ENCODE data around the gene SRPK2. TPM values are rescaled to one million over a fixed set of nuclear protein-coding genes. Genes with fewer than 3 reads are reported as not detected.
"Not testable (repeated sequence)": the region's sequence is repeated elsewhere in the genome, so short reads cannot be mapped to it uniquely, and the experiment has no call there.

SRPK2 gene
- polyA plus RNA-seq, 4 donors, result 12.2 to 24.7 (median 14.1) TPM

GRCh38 chr7:105410774-105411173 lies 22.1 kb upstream of the SRPK2 start:
- H3K4me3 ChIP-seq (ENCODE audit: low read depth in 1 of 3, low read length in 3 of 3); H3K36me3 ChIP-seq (ENCODE audit: control insufficient read depth in 3 of 3, insufficient read depth in 2 of 3, low read depth in 1 of 3, low read length in 3 of 3); DNase-seq; FAIRE-seq; H3K9me3 ChIP-seq (ENCODE audit: control insufficient read depth in 2 of 2, insufficient read depth in 1 of 2, low read depth in 1 of 2, low read length in 1 of 2); H3K4me1 ChIP-seq (ENCODE audit: control insufficient read depth in 3 of 3, insufficient read depth in 2 of 3, low read depth in 1 of 3, low read length in 2 of 3); H3K27ac ChIP-seq (ENCODE audit: low read depth in 1 of 3, low read length in 2 of 3); H3K27me3 ChIP-seq (ENCODE audit: control insufficient read depth in 3 of 3, insufficient read depth in 3 of 3, low read length in 3 of 3): not testable (repeated sequence)
- WGBS, 3 donors, result 95 to 99% (median 98%) methylated on average over 18 to 36 of the region's 36 CpGs

GRCh38 chr7:105409775-105410174 lies 21.1 kb upstream of the SRPK2 start:
- FAIRE-seq; H3K4me3 ChIP-seq (ENCODE audit: low read depth in 1 of 3, low read length in 3 of 3): not testable (repeated sequence)
- 53 to 81% (median 75%) methylated on average over 1 to 2 of the region's 3 CpGs for WGBS, 3 donors

GRCh38 chr7:105408791-105409410 lies 20.2 kb upstream of the SRPK2 start:
- DNase-seq, result no peak
- 87 to 94% (median 88%) methylated on average over 5 of the region's 5 CpGs for WGBS, 3 donors
- H3K36me3 ChIP-seq (ENCODE audit: control insufficient read depth in 3 of 3, insufficient read depth in 2 of 3, low read depth in 1 of 3, low read length in 3 of 3), result no peaks in the 10 kb centered on the region
- no peak overlapping the region for H3K4me3 ChIP-seq (ENCODE audit: low read depth in 1 of 3, low read length in 3 of 3)
- H3K4me1 ChIP-seq (ENCODE audit: control insufficient read depth in 3 of 3, insufficient read depth in 2 of 3, low read depth in 1 of 3, low read length in 2 of 3), result no peaks in the 10 kb centered on the region
- H3K9me3 ChIP-seq (ENCODE audit: control insufficient read depth in 2 of 2, insufficient read depth in 1 of 2, low read depth in 1 of 2, low read length in 1 of 2), result no peaks in the 10 kb centered on the region
- no peak for FAIRE-seq
- no peaks in the 10 kb centered on the region for H3K27me3 ChIP-seq (ENCODE audit: control insufficient read depth in 3 of 3, insufficient read depth in 3 of 3, low read length in 3 of 3)
- no peak overlapping the region for H3K27ac ChIP-seq (ENCODE audit: low read depth in 1 of 3, low read length in 2 of 3)

More at GRCh38 chr7:105409775-105410174, 21.1 kb upstream of the SRPK2 start:
- H3K9me3 ChIP-seq (ENCODE audit: control insufficient read depth in 2 of 2, insufficient read depth in 1 of 2, low read depth in 1 of 2, low read length in 1 of 2); DNase-seq; H3K4me1 ChIP-seq (ENCODE audit: control insufficient read depth in 3 of 3, insufficient read depth in 2 of 3, low read depth in 1 of 3, low read length in 2 of 3); H3K36me3 ChIP-seq (ENCODE audit: control insufficient read depth in 3 of 3, insufficient read depth in 2 of 3, low read depth in 1 of 3, low read length in 3 of 3); H3K27ac ChIP-seq (ENCODE audit: low read depth in 1 of 3, low read length in 2 of 3); H3K27me3 ChIP-seq (ENCODE audit: control insufficient read depth in 3 of 3, insufficient read depth in 3 of 3, low read length in 3 of 3): not testable (repeated sequence)

- 87 to 97% (median 88%) methylated on average over 6 of the region's 6 CpGs for WGBS, 3 donors
- no peak overlapping the region for H3K27ac ChIP-seq (ENCODE audit: low read depth in 1 of 3, low read length in 2 of 3)
- H3K36me3 ChIP-seq (ENCODE audit: control insufficient read depth in 3 of 3, insufficient read depth in 2 of 3, low read depth in 1 of 3, low read length in 3 of 3), result no peaks in the 10 kb centered on the region
- no peaks in the 10 kb centered on the region for H3K9me3 ChIP-seq (ENCODE audit: control insufficient read depth in 2 of 2, insufficient read depth in 1 of 2, low read depth in 1 of 2, low read length in 1 of 2)
- H3K4me1 ChIP-seq (ENCODE audit: control insufficient read depth in 3 of 3, insufficient read depth in 2 of 3, low read depth in 1 of 3, low read length in 2 of 3), result peaks cover 0 to 2% (median 1%) of the 10 kb centered on the region in 3 donors
- DNase-seq, result no peak
- H3K4me3 ChIP-seq (ENCODE audit: low read depth in 1 of 3, low read length in 3 of 3), result no peak overlapping the region
- FAIRE-seq, result no peak
- no peaks in the 10 kb centered on the region for H3K27me3 ChIP-seq (ENCODE audit: control insufficient read depth in 3 of 3, insufficient read depth in 3 of 3, low read length in 3 of 3)
Observed at GRCh38 chr7:105403128-105403527, 14.4 kb upstream of the SRPK2 start.

DNA sequence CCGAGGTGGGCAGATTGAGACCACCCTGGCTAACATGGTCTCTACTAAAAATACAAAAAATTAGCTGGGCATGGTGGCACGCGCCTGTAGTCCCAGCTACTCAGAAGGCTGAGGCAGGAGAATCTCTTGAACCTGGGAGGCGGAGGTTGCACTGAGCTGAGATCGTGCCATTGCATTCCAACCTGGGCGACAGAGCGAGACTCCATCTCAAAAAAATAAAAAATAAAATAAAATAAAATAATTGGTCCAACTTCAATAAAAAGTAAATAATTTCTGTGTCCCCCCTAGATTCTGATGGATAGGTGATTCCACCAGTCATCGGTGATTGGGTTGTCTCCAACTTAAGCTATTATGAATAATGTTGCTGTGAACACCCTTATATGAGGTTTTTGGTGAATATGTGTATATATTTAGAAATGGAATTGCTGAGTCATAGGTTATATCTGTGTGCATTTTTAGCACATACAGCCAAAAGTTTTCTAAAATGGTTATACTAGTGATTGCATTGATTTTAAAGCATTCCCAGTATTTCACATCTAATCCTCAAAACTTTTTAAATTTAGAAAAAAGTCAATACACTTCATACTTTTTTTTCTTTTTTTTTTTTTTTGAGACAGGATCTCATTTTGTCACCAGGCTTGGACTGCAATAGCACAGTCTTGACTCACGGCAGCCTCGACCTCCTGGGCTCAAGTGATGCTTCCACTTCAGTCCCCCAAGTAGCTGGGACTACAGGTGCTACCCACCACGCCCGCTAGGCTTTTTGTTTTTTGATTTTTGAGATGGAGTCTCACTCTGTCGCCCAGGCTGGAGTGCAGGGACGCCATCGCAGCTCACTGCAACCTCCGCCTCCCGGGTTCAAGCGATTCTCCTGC lies 13.7 kb upstream of the SRPK2 start:
- Histone ChIP-seq H3K36me3 (ENCODE audit: control insufficient read depth in 3 of 3, insufficient read depth in 2 of 3, low read depth in 1 of 3, low read length in 3 of 3) (no peaks in the 10 kb centered on the region), H3K27ac (ENCODE audit: low read depth in 1 of 3, low read length in 2 of 3) (no peak overlapping the region), H3K9me3 (ENCODE audit: control insufficient read depth in 2 of 2, insufficient read depth in 1 of 2, low read depth in 1 of 2, low read length in 1 of 2) (no peaks in the 10 kb centered on the region), H3K4me1 (ENCODE audit: control insufficient read depth in 3 of 3, insufficient read depth in 2 of 3, low read depth in 1 of 3, low read length in 2 of 3) (peaks cover 0 to 2% (median 1%) of the 10 kb centered on the region in 3 donors), H3K4me3 (ENCODE audit: low read depth in 1 of 3, low read length in 3 of 3) (no peak overlapping the region), H3K27me3 (ENCODE audit: control insufficient read depth in 3 of 3, insufficient read depth in 3 of 3, low read length in 3 of 3) (no peaks in the 10 kb centered on the region)
- 94 to 95% (median 94%) methylated on average over 18 of the region's 18 CpGs for WGBS, 3 donors
- DNase-seq (no peak), FAIRE-seq (no peak)

- Histone ChIP-seq H3K4me1 (ENCODE audit: control insufficient read depth in 3 of 3, insufficient read depth in 2 of 3, low read depth in 1 of 3, low read length in 2 of 3) (peaks cover 0 to 2% (median 1%) of the 10 kb centered on the region in 3 donors), H3K9me3 (ENCODE audit: control insufficient read depth in 2 of 2, insufficient read depth in 1 of 2, low read depth in 1 of 2, low read length in 1 of 2) (no peaks in the 10 kb centered on the region), H3K36me3 (ENCODE audit: control insufficient read depth in 3 of 3, insufficient read depth in 2 of 3, low read depth in 1 of 3, low read length in 3 of 3) (no peaks in the 10 kb centered on the region), H3K4me3 (ENCODE audit: low read depth in 1 of 3, low read length in 3 of 3) (no peak overlapping the region), H3K27ac (ENCODE audit: low read depth in 1 of 3, low read length in 2 of 3) (no peak overlapping the region), H3K27me3 (ENCODE audit: control insufficient read depth in 3 of 3, insufficient read depth in 3 of 3, low read length in 3 of 3) (no peaks in the 10 kb centered on the region)
- WGBS, 3 donors, result 86 to 97% (median 95%) methylated on average over 3 of the region's 3 CpGs
- FAIRE-seq, result no peak
- DNase-seq, result no peak
Observed at GRCh38 chr7:105399043-105399725, 10.5 kb upstream of the SRPK2 start.

- no peaks in the 10 kb centered on the region for H3K36me3 ChIP-seq (ENCODE audit: control insufficient read depth in 3 of 3, insufficient read depth in 2 of 3, low read depth in 1 of 3, low read length in 3 of 3)
- no peak for DNase-seq
- no peak overlapping the region for H3K4me3 ChIP-seq (ENCODE audit: low read depth in 1 of 3, low read length in 3 of 3)
- 11 to 72% (median 29%) methylated on average over 3 of the region's 3 CpGs for WGBS, 3 donors
- no peak overlapping the region for H3K27ac ChIP-seq (ENCODE audit: low read depth in 1 of 3, low read length in 2 of 3)
- no peaks in the 10 kb centered on the region for H3K27me3 ChIP-seq (ENCODE audit: control insufficient read depth in 3 of 3, insufficient read depth in 3 of 3, low read length in 3 of 3)
- no peaks in the 10 kb centered on the region for H3K4me1 ChIP-seq (ENCODE audit: control insufficient read depth in 3 of 3, insufficient read depth in 2 of 3, low read depth in 1 of 3, low read length in 2 of 3)
- FAIRE-seq, result no peak
- H3K9me3 ChIP-seq (ENCODE audit: control insufficient read depth in 2 of 2, insufficient read depth in 1 of 2, low read depth in 1 of 2, low read length in 1 of 2), result no peaks in the 10 kb centered on the region
Observed at GRCh38 chr7:105396566-105396965, 7.8 kb upstream of the SRPK2 start.

DNA sequence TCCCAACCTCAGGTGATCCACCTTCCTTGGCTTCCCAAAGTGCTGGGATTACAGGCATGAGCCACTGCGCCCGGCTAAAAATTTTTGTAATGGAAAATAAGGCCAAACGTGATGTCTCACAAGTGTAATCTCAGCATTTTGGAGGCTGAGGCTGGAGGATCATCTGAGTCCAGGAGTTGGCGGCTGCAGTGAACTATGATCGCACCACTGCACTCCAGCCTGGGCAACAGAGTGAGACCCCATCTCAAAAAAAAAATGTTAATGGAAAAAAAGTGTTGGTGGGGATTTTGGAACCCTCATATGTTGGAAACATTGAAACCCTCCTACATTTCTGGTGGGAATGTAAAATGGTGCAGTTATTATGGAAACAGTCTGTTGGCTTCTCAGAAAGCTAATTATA lies 2.7 kb upstream of the SRPK2 start:
- no peak for DNase-seq
- Histone ChIP-seq H3K9me3 (ENCODE audit: control insufficient read depth in 2 of 2, insufficient read depth in 1 of 2, low read depth in 1 of 2, low read length in 1 of 2) (no peaks in the 10 kb centered on the region), H3K36me3 (ENCODE audit: control insufficient read depth in 3 of 3, insufficient read depth in 2 of 3, low read depth in 1 of 3, low read length in 3 of 3) (no peaks in the 10 kb centered on the region), H3K27ac (ENCODE audit: low read depth in 1 of 3, low read length in 2 of 3) (no peak overlapping the region), H3K27me3 (ENCODE audit: control insufficient read depth in 3 of 3, insufficient read depth in 3 of 3, low read length in 3 of 3) (no peaks in the 10 kb centered on the region), H3K4me1 (ENCODE audit: control insufficient read depth in 3 of 3, insufficient read depth in 2 of 3, low read depth in 1 of 3, low read length in 2 of 3) (peaks cover 0 to 2% (median 0%) of the 10 kb centered on the region in 3 donors), H3K4me3 (ENCODE audit: low read depth in 1 of 3, low read length in 3 of 3) (no peak overlapping the region)
- WGBS, 3 donors, result 94 to 96% (median 95%) methylated on average over 5 of the region's 5 CpGs
- no peak for FAIRE-seq
